Activated naive CD4-positive, alpha-beta T cell treated with anti-CD3 and anti-CD28 coated beads, Interleukin-2, amount 10 ng/mL, durations not matched to agents 7 days and 5 days (primary cell): Measurements from ENCODE around the gene CC2D2B.
"Not testable (repeated sequence)": the region's sequence is repeated elsewhere in the genome, so short reads cannot be mapped to it uniquely, and the experiment has no call there.

Experiments used
- CTCF ChIA-PET: fragments of 350-600 bp; sonication (Branson Sonifier 250); formaldehyde crosslinking; loops from one replicate; lab custom pipeline; 2021; ENCODE audit warnings: antibody characterized with exemption; lab: Charles Lee
- DNase-seq: peaks from one replicate; pipeline ENCODE4 v3.0.0-alpha.2; 2020
- H3K27ac Mint-ChIP-seq: one replicate; pipeline ENCODE4 v1.8.0; 2021; ENCODE audit warnings: mild to moderate bottlenecking, moderate library complexity, mixed read lengths
- H3K27me3 Mint-ChIP-seq: one replicate; pipeline ENCODE4 v1.8.0; 2021; ENCODE audit warnings: mild to moderate bottlenecking, mixed read lengths
- H3K36me3 Mint-ChIP-seq: one replicate; pipeline ENCODE4 v1.8.0; 2021; ENCODE audit warnings: mixed read lengths
- H3K4me1 Mint-ChIP-seq: one replicate; pipeline ENCODE4 v1.8.0; 2021; ENCODE audit warnings: mixed read lengths
- H3K4me3 Mint-ChIP-seq: one replicate; pipeline ENCODE4 v1.8.0; 2021; ENCODE audit warnings: mild to moderate bottlenecking, moderate library complexity, mixed read lengths
- H3K9me3 Mint-ChIP-seq: one replicate; pipeline ENCODE4 v1.8.0; 2021; ENCODE audit warnings: mixed read lengths

CC2D2B gene

DNA sequence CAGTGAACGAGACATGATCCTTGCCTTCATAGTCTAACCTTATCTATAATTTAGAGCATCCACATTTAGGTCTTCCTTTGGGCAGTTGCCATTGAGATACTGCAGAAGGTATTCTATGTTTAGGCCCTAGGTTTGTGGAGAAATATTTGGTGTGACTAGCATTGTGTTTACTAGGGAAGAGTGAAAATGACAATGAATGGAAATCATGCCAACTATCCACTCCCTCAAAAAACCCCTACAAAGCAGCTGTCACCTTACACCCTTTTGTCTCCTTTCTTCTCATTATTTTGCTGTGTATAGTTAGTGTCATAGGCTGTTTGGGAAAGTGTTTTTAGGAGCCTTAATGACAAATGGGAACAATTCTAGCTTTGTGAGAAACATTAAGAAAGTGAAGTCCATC is 138.8 kb downstream of the CC2D2B start:
- no peaks in the 10 kb centered on the region for H3K27me3 Mint-ChIP-seq
- H3K36me3 Mint-ChIP-seq, result peaks cover 29% of the 10 kb centered on the region
- H3K4me3 Mint-ChIP-seq, result no peak overlapping the region
- no peaks in the 10 kb centered on the region for H3K9me3 Mint-ChIP-seq
- no peak for DNase-seq
- H3K27ac Mint-ChIP-seq, result no peak overlapping the region
- peaks cover 43% of the 10 kb centered on the region for H3K4me1 Mint-ChIP-seq
- CTCF ChIA-PET, result interaction anchor here (0.7 to 2.3 kb wide), 6 partner anchors 43 to 353 kb away, joined by 3 to 13 read pairs (median 4); partner anchors contain the start of gene TCTN3

DNA sequence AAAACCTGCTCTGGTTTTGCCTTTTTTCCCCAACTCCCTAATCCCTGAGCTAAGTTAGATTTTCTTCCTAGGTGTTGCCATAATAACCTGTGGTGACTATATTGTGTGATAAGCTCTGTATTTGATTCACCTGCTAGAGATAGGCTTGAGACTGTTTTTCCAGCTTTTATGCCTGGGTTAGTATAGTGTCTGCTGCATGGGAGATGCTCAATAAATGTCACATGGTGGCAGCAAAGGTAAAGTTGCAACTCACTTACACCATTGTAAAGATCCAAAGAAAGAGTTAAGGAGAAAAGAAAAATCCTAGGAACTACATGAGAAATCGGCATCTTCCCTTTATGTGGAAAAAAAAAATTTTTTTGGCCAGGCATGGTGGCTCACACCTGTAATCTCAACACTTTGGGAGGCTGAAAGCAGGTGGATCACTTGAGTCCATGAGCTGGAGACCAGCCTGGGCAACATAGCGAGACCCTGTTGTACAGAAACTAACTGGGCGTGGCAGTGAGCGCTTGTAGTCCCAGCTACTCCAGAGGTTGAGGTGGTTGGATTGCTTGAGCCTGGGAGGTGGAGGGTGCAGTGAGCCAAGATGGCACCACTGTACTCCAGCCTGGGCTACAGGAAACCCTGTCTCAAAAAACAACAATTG is 139.4 kb downstream of the CC2D2B start:
- Mint-ChIP-seq H3K27me3 (no peaks in the 10 kb centered on the region), H3K4me3 (no peak overlapping the region), H3K36me3 (peaks cover 35% of the 10 kb centered on the region), H3K9me3 (no peaks in the 10 kb centered on the region), H3K4me1 (peaks cover 48% of the 10 kb centered on the region), H3K27ac (no peak overlapping the region)
- DNase-seq, result no peak
- CTCF ChIA-PET, result interaction anchor here (0.7 to 2.3 kb wide), 8 partner anchors 15 to 354 kb away, joined by 3 to 13 read pairs (median 4); partner anchors contain the start of gene TCTN3

DNA sequence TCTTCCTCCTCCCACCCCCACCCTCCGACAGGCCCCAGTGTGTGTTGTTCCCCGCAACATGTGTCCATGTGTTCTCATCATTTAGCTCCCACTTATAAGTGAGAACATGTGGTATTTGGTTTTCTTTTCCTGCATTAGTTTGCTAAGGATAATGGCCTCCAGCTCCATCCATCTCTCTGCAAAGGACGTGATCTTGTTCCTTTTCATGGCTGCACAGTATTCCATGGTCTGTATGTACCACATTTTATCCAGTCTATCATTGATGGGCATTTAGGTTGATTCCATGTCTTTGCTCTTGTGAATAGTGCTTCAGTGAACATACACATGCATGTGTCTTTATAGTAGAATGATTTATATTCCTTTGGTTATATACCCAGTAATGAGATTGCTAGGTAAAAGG is 140.2 kb downstream of the CC2D2B start:
- H3K27me3 Mint-ChIP-seq, DNase-seq, H3K4me3 Mint-ChIP-seq, H3K27ac Mint-ChIP-seq, H3K9me3 Mint-ChIP-seq: not testable (repeated sequence)
- CTCF ChIA-PET, result interaction anchor here (0.7 to 2.3 kb wide), 5 partner anchors 14 to 246 kb away, joined by 3 to 13 read pairs (median 4); no protein-coding TSS in a partner anchor
- Mint-ChIP-seq H3K36me3 (peaks cover 41% of the 10 kb centered on the region), H3K4me1 (peaks cover 40% of the 10 kb centered on the region)

DNA sequence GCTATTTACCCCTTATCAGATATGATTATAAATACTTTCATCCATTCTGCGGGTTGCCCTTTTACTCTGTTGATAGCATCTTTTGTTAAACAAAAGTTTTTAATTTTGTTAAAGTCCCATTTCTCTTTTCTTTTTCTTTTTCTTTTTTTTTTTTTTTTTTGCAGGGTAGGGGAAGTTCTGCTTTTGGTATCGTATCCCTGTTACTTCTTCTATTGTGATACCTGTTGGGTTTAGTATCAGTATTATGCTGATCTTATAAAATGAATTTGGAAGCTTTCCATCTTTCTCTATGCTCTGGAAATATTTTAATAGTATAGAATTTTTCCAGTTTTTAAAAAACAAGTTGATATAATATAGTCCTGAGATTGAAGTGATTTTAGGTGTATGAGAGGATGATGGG is 141.6 kb downstream of the CC2D2B start:
- CTCF ChIA-PET, result no interaction called here
- Mint-ChIP-seq H3K4me1 (peaks cover 44% of the 10 kb centered on the region), H3K36me3 (peaks cover 45% of the 10 kb centered on the region), H3K27me3 (no peaks in the 10 kb centered on the region), H3K4me3 (no peak overlapping the region), H3K9me3 (no peaks in the 10 kb centered on the region), H3K27ac (no peak overlapping the region)
- DNase-seq, result no peak

DNA sequence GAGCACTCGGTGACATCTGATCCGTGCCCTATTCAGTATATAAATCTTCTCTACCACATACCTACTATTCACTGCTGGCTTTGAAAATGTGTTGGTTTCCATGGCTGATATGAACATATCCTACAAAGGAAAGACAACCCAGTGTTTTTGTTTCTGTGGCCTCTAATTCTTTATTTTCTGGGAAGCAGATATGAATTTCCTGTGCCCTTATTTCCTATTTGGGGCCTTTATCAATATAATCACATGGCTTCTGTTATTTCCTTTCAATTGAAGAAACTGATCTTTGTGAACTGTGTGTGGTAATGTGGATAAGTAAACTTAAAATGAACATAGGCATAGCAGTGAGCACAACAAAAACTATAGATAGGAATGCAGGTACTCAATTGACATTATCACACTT is 146.2 kb downstream of the CC2D2B start:
- H3K4me3 Mint-ChIP-seq, result no peak overlapping the region
- CTCF ChIA-PET, result no interaction called here
- H3K27me3 Mint-ChIP-seq, result no peaks in the 10 kb centered on the region
- no peak for DNase-seq
- peaks cover 13% of the 10 kb centered on the region for H3K4me1 Mint-ChIP-seq
- H3K27ac Mint-ChIP-seq, result no peak overlapping the region
- no peaks in the 10 kb centered on the region for H3K9me3 Mint-ChIP-seq
- H3K36me3 Mint-ChIP-seq, result peaks cover 48% of the 10 kb centered on the region

DNA sequence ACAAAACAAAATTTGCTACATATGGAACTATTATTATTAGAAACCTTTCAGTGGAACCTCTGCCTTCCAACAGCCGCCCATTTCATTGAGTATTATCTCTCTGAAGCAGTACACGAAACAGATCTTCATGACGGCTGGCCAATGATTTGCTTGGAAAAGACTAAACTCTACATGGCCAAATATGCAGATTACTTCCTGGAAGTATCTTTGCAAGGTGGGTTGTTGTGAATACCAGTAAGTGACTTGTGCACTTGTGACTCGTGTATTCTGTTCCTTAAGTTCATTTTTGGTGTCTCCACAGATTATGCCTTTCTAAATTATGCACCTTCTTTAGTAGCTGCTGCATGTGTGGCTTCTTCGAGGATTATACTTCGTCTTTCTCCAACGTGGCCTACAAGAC is 149.0 kb downstream of the CC2D2B start:
- Mint-ChIP-seq H3K9me3 (no peaks in the 10 kb centered on the region), H3K4me3 (no peak overlapping the region), H3K27me3 (no peaks in the 10 kb centered on the region), H3K27ac (no peak overlapping the region), H3K4me1 (peaks cover 10% of the 10 kb centered on the region), H3K36me3 (peaks cover 56% of the 10 kb centered on the region)
- CTCF ChIA-PET, result no interaction called here
- DNase-seq, result no peak

DNA sequence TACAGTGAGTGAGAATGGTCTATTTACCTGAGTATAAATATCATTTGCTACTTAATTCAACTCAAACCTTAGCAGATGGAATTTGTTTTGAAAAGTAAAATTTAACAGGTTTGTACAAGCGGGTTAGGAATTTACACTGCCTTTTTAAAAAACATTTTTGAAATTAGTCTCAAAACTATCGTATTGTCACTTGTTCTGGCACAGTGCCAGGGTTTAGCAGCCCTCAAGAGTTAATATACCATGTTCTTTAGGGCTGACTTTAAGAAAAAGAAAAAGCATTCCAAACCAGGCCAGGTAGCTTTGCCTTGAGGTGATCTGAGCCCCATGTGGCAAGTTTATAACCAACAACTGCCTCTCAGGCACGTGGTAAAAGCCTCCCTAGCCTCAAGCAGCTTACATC is 153.5 kb downstream of the CC2D2B start:
- H3K27me3 Mint-ChIP-seq, result no peaks in the 10 kb centered on the region
- peaks cover 53% of the 10 kb centered on the region for H3K36me3 Mint-ChIP-seq
- peaks cover 17% of the 10 kb centered on the region for H3K4me1 Mint-ChIP-seq
- H3K27ac Mint-ChIP-seq, result no peak overlapping the region
- H3K9me3 Mint-ChIP-seq, result no peaks in the 10 kb centered on the region
- no peak for DNase-seq
- CTCF ChIA-PET, result interaction anchor here (0.8 to 0.9 kb wide), 2 partner anchors 13 to 161 kb away, joined by 3 read pairs; no protein-coding TSS in a partner anchor
- no peak overlapping the region for H3K4me3 Mint-ChIP-seq

DNA sequence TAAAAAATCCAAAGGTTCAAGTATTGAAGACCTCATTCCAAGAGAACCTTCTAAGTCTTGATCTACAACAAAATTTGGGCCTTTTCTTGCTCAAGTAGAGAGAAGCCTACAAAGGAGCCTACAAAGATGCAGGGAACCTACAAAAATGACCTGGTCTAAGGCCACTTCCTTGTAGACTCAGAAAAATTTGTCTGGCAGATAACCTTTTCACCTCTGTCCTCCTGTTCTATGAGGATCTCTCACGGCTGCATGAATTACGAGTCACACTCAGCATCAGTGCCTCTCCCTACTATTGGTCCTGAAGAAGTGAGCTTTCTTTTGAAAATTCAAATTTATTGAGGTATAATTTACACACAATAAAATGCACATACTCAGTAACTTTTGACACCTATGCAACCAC is 164.9 kb downstream of the CC2D2B start:
- peaks cover 19% of the 10 kb centered on the region for H3K4me1 Mint-ChIP-seq
- H3K36me3 Mint-ChIP-seq, result peaks cover 5% of the 10 kb centered on the region
- no peak overlapping the region for H3K4me3 Mint-ChIP-seq
- no peak for DNase-seq
- no peak overlapping the region for H3K27ac Mint-ChIP-seq
- no peaks in the 10 kb centered on the region for H3K27me3 Mint-ChIP-seq
- CTCF ChIA-PET, result no interaction called here
- no peaks in the 10 kb centered on the region for H3K9me3 Mint-ChIP-seq

DNA sequence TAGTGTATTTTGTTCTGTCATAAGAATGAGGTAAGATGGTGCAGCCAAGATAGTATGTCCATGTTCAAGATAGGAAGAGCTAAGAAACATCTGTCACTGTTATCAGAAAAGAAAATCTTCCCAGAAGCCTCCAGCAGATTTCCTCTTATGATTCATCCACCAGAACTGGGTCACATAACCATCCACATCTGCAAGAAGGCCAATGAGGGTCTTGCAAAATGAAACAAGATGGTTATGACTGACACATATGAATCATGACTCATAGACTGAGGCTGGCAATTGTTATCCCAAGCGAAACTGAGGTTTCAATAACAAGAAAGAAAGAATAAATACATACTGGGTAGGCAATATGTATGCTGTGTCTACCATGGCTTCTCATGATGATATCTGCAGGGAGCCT is 165.9 kb downstream of the CC2D2B start:
- Mint-ChIP-seq H3K27me3 (no peaks in the 10 kb centered on the region), H3K4me1 (peaks cover 19% of the 10 kb centered on the region), H3K36me3 (peaks cover 5% of the 10 kb centered on the region), H3K4me3 (no peak overlapping the region), H3K9me3 (no peaks in the 10 kb centered on the region), H3K27ac (no peak overlapping the region)
- DNase-seq, result no peak
- CTCF ChIA-PET, result no interaction called here

DNA sequence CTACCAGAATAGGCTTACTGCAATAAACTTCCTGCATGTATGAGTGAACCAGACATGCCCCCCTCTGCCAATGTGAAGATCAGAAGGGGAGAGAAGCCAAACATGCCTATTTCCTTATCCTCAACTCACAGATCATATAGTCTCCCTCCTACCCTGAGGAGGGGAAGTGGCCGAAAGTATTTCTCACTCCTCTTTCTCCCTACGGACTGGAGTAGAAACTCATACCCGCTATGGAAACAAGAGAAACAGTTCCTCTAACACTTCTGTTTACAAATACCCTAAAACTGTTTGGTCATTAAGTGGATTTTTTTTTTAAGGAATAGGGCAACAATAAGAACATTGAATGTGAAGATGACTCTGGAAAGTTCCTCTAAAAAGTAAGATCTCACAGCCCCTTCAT is 167.0 kb downstream of the CC2D2B start:
- no peaks in the 10 kb centered on the region for H3K27me3 Mint-ChIP-seq
- H3K4me1 Mint-ChIP-seq, result peaks cover 22% of the 10 kb centered on the region
- H3K27ac Mint-ChIP-seq, result no peak overlapping the region
- H3K9me3 Mint-ChIP-seq, result no peaks in the 10 kb centered on the region
- CTCF ChIA-PET, result interaction anchor here (1.2 kb wide), 1 partner anchor 15 kb away, joined by 3 read pairs; no protein-coding TSS in a partner anchor
- H3K4me3 Mint-ChIP-seq, result no peak overlapping the region
- no peak for DNase-seq
- H3K36me3 Mint-ChIP-seq, result peaks cover 5% of the 10 kb centered on the region

DNA sequence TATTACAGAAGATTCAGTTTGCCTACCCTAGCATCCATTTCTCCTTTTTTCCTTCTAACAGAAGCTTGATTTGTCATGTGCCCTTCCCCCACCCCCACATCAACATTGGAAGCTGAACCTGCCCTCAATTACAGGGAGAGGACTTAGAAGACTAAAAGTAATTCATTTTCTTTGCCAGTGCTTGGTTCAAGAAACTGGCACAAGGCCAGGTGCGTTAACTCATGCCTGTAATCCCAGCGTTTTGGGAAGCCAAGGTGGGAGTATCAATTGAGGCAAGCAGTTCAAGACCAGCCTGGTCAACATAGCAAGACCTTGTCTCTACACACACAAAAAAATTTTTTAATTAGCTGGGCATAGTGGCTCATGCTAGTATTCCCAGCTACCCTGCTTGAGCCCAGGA is 168.2 kb downstream of the CC2D2B start:
- no peak overlapping the region for H3K27ac Mint-ChIP-seq
- no peak overlapping the region for H3K4me3 Mint-ChIP-seq
- H3K36me3 Mint-ChIP-seq, result peaks cover 5% of the 10 kb centered on the region
- CTCF ChIA-PET, result interaction anchor here (0.6 to 1.2 kb wide), 2 partner anchors 13 to 244 kb away, joined by 3 read pairs; no protein-coding TSS in a partner anchor
- H3K4me1 Mint-ChIP-seq, result peaks cover 22% of the 10 kb centered on the region
- H3K9me3 Mint-ChIP-seq, result no peaks in the 10 kb centered on the region
- no peak for DNase-seq
- H3K27me3 Mint-ChIP-seq, result no peaks in the 10 kb centered on the region

DNA sequence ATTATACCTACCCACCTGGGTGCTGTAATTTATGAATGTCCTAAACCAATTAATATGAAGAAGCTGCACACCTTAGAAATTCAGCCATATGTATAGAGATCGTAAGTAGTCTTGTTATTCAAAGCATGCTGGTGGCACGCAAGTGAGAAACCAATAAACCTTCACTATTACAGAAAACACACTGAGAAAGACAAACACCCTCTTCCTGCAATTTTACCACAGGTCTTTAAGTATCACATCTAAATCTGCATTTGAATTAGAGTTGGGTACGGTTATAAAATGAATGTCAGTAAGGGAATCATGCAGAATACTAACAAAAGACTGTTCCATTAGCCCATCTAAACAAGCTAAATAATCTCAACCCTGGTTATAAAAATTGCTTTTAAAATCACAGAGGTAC is 169.4 kb downstream of the CC2D2B start:
- Mint-ChIP-seq H3K27ac (no peak overlapping the region), H3K36me3 (peaks cover 5% of the 10 kb centered on the region), H3K4me1 (peaks cover 19% of the 10 kb centered on the region), H3K9me3 (no peaks in the 10 kb centered on the region), H3K27me3 (no peaks in the 10 kb centered on the region), H3K4me3 (no peak overlapping the region)
- no peak for DNase-seq
- CTCF ChIA-PET, result interaction anchor here (1.7 kb wide), 1 partner anchor 12 kb away, joined by 5 read pairs; no protein-coding TSS in a partner anchor

DNA sequence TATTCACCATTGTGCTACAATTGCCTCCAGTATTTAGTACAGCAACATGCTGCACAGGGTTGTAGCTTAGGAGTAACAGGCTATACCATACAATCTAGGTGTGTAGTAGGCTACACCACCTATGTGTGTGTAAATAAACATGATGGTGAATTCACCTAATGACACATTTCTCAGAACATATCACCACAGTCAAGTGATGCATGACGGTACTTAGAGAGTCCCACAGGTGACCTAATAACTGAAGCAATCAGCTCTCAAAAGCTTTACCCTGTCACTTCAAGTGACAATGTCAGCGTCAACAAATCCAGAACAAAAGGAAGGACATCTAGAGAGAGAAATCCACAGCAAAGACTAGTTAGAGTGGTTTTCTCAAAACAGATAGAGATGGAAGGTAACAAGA is 174.4 kb downstream of the CC2D2B start:
- CTCF ChIA-PET, result no interaction called here
- no peak for DNase-seq
- H3K27ac Mint-ChIP-seq, result no peak overlapping the region
- no peaks in the 10 kb centered on the region for H3K36me3 Mint-ChIP-seq
- no peaks in the 10 kb centered on the region for H3K27me3 Mint-ChIP-seq
- H3K4me3 Mint-ChIP-seq, result no peak overlapping the region
- no peaks in the 10 kb centered on the region for H3K9me3 Mint-ChIP-seq
- H3K4me1 Mint-ChIP-seq, result peaks cover 2% of the 10 kb centered on the region
